GM12801 (cell line): ENCODE results near the gene KIFAP3.

ENCODE experiments used
- CTCF ChIP-seq: IDR thresholded peaks from one replicate; pipeline ENCODE4 v1.5.1; 2011; ENCODE audit warnings: control low read depth; ENCODE audit not compliant: insufficient read length; ENCODE audit errors: extremely low read depth

KIFAP3 gene

DNA sequence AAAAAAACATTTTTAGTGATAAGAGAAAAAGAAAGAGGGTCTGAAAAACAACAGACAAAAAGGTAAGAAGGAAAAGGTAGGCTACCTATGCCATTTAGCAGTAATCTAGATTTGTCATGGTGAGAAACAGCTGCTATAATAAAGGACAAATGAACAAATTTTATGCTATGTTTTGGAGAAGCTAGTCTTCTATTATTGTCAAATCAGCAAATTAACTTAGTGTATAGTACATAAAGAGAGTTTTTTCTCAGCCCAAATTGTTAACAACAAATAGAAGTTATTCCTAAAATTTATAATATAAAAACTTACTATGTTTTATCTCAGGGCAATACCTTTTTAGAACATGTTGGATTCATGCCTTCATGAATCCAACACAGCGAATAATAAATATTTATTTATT lies 88.7 kb downstream of the KIFAP3 start:
- TF ChIP-seq CTCF: no peak

DNA sequence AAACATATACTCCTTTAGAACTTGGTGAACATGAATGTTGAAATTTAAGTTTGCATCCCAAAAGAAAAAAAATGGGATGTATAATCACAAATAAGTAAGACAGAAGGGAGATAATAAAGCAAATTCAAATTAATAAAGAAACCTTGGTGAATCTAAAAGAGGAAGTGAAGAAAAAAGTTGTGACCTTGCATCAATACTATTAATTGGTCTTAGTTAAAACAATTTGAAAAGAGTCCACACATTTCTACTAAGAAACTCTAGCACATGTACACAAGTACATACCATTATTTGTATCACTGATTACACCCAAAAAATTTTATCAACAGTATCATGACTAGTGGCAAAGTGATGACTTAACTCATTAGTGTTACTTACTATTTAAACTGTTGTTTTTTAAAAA lies 100.4 kb downstream of the KIFAP3 start:
- no peak for TF ChIP-seq CTCF

DNA sequence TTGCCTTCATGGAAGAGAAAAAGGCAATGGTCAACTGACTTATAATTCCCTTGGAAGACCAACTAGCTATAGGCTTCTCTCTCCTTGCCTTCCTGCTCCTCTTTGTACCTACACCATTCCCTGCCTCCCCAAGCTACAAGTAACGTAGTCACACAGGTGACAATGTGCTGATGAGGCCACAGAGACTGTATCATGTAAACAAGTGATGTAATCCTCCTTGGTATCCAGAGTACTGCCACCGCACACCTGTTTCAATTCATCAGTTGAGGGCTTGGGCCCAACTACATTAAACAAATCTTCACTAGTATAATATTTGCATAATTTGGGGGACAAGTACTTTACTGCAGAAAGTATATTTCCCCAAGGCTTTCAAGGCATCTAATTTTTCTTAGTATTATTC lies 104.4 kb downstream of the KIFAP3 start:
- TF ChIP-seq CTCF: no peak

DNA sequence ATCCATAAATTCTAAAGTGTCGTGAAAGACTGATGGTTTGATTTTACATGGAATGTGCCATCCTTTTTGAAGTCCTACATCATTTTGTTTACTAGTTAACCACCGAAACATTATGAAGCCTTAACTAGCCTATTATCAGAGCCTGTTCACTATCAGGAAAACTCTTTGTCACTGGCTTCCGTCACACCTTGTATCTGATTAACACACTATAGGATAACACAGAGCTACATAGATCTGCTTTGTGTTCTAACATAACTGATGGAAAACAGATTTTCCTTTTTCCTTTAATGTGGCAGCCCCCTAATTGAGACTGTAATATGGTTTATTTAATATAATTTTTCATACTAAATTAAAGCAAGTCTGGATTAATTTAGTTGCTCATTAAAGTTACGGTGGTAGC lies 106.3 kb downstream of the KIFAP3 start:
- no peak for TF ChIP-seq CTCF

- TF ChIP-seq CTCF: no peak
Observed at GRCh38 chr1:169964206-169964605, 110.3 kb downstream of the KIFAP3 start.

GRCh38 chr1:169959686-169960085 lies 114.8 kb downstream of the KIFAP3 start:
- no peak for TF ChIP-seq CTCF

DNA sequence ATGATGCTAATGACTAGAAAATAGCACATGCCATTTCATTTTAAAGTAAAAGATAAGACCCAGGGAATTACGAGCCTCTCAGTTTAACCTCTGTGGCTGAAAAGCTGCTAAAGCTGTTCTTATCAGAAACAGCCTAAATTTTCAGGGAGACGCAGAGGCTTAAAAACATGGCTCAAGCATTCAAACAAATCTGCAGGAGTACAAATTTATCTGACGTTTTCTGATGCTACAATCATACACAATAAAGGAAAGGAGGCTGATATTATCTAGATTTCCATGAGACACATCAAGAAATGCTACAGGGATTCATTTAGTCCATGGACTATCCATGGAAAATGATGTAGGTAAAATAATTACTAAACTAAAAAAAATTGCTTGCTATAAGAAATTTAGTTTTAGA lies 115.5 kb downstream of the KIFAP3 start:
- TF ChIP-seq CTCF: no peak

- no peak for TF ChIP-seq CTCF
Observed at GRCh38 chr1:169957884-169958283, 116.6 kb downstream of the KIFAP3 start.
